ENCODE results near the gene SCAMP2.
A peak's percentile ranks its signal among the peaks of the same experiment; 100 is the strongest.
"Not testable (repeated sequence)": the region's sequence is repeated elsewhere in the genome, so short reads cannot be mapped to it uniquely, and the experiment has no call there.

The SCAMP2 gene, protein sequence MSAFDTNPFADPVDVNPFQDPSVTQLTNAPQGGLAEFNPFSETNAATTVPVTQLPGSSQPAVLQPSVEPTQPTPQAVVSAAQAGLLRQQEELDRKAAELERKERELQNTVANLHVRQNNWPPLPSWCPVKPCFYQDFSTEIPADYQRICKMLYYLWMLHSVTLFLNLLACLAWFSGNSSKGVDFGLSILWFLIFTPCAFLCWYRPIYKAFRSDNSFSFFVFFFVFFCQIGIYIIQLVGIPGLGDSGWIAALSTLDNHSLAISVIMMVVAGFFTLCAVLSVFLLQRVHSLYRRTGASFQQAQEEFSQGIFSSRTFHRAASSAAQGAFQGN

DNA sequence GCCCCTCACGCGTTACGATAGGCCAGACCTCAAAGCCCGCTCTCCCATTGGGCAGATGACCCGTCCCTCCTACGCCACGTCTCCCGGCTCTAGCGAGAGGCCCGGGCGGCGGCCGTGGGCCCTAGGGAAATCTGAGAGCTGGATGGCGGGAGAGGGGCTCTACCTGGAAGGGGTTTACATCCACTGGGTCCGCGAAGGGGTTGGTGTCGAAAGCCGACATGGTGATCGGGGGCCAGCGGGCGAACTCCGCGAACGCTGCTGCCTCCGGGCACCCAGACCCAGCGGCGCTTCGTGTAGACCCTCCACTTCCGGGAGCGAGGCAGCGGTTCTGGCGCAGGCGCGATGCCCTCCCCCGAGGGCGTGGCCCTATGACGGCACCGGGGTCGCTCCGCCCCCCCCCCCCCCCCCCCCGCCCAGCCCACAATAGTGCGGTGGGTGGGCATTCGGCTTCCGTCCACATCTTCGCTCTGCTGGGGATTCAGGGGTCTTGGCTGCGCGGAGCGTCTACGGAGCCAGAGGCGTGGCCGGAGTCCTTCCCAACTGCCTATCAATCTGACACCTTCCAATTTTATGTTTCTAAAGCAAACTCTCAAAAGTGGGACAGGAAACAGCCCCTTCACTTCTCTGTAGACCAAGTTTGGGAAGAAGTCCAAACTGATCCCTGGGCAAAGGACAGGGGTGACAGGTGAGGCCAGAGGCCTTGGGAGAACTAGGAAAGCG is at the start of gene SCAMP2:
Gene SCAMP2 (minus strand): TSS at position 330 of the 720 bp plus-strand sequence. CDS start 110 bp downstream, at position 220.
- DNase-seq (ENCODE audit: low read depth, low spot score) = peak; percentile 82

DNA sequence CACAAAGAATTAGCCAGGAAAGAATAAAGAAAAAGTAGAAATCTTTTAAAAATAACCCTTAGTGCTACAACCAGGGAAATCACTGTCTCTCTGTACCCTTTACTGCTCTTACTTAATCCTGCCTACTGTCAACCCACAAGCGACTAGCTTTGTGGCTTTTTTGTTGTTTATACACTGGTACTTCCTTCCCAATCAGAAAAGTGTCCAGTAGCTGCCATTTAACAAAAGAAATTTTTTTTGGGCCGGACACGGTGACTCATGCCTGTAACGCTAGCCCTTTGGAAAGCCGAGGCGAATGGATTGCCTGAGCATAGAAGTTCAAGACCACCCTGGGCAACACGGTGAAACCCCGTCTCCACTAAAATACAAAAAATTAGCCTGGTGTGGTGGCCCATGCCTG is 47.3 kb upstream of the SCAMP2 start:
- no peak for DNase-seq (ENCODE audit: low read depth, low spot score)

DNA sequence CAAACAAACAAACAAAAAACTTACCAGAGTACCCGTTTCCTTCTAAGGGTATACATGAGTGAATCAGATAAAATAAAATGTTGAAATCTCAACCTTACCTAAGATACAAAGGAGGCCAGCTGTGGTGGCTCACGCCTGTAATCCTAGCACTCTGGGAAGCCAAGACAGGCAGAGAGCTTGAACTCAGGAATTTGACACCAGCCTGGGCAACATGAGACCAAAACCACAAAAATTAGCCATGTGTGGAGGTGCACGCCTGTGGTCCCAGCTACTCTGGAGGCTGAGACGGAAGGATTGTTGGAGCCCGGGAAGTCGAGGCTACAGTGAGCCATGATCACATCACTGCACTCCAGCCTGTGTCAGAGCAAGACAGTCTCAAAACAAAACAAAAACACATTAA is 44.5 kb upstream of the SCAMP2 start:
- no peak for DNase-seq (ENCODE audit: low read depth, low spot score)

DNA sequence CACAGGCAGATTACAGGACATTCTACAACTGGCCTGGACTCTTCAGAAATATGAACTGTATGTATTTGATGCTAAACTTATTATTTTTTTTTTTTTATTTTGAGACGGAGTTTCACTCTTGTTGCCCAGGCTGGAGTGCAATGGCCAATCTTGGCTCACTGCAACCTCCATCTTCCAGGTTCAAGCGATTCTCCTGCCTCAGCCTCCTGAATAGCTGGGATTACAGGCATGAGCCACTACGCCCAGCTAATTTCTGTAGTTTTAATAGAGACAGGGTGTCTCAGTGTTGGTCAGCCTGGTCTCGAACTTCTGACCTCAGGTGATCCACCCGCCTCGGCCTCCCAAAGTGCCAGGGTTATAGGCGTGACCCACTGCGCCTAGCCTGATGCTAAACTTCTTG is 40.6 kb upstream of the SCAMP2 start:
- not testable (repeated sequence) for DNase-seq (ENCODE audit: low read depth, low spot score)

DNA sequence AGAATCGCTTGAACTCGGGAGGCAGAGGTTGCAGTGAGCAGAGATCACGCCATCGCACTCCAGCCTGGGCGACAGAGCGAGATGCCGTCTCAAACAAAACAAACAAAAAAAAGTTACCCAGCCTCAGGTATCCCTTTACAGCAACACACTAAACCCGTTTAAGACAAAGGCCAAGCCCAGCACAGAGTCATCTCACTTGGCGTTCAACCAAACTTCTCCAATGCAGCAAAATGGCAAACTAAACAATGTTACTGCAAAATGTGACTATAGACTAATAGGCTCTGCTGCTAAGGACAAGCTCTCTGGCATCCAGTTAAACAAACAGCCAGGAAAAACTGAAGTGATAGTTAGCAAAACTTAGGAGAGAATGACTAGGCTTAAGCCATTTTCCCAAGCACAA is 39.9 kb upstream of the SCAMP2 start:
- no peak for DNase-seq (ENCODE audit: low read depth, low spot score)

DNA sequence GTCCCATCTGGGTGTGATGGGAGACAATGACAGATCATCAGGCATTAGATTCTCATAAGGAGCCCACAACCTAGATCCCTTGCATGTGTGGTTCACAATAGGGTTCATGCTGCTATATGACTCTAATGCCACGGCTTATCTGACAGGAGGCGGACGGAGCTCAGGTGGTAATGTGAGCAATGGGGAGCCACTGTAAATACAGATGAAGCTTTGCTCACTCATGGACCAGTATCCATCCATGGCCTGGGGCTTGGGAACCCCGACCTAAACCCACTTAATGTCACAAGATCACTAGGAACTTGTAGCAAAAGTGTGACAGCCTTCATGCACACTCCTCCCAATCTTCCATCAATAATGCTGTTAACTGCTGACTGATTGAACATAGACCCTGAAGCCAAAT is 35.5 kb upstream of the SCAMP2 start:
- no peak for DNase-seq (ENCODE audit: low read depth, low spot score)

DNA sequence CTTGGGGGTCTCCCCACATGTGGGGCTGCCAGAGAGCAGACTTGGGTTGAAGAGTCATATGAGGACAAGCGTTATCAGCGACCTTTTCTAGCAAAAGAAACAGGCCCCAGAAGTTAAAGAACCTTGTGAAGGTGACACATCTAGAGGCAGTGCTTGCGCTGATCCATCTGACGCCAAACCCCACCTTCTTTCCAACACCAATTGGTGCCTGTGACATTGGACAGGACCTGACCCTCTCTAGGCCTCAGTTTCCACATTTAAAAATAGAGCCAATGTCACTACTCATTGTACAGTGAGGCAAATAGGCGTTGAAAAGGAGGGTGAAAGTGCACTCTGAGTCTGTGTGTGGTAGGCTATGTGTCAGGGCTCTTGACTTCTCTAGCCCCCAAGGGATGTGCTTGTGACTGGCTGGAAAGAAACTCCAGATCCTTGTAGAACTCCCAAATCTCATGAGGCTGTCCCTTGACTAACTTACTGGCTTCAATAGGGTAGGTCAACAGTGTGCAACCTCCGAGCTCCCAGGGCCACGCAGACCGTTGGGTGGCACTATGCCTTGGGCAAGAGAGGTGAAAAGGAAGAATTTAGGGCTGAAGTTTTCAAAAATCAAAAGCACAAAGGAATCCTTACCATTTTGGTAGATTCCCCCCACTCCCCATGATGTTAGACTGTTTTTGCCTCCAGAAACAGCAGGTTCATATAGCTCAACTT is 34.2 kb upstream of the SCAMP2 start:
- DNase-seq (ENCODE audit: low read depth, low spot score) = no peak

DNA sequence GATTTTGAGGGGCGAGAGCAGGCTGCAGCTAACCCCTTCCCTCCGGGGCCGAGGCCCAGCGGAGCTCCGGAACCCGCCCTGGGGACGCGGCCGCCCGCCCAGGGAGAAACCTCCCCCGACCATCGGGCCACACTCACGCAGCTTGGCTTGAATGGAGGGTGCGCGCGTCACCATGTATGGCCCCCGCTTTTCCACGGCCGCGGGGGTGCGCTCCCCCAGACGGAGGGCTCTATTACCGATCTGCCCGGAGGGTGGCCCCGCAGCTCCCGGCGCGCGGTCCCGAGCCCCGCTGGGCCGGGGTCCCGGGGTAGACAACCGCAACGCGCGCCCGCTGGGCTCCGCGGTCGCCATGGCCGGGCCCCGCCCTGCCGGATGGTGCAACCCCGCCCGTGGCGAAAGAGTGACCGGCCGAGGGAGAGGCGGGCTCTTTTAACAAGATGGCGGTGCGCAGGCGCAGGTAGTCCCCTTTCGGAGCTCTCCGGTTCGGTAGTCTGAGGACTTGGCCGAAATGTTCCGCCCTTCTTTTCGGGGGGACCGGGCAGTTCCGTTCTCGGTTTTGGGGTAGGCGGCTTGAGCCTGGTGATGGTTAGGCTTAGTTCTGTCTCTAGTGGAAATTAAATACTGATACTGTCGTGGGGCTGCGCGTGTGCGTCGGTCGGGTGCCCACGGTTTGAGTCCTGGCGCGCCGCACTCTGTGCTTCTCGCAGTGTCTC is 33.4 kb upstream of the SCAMP2 start, which contains the start of gene FAM219B:
Gene FAM219B (minus strand): TSS at position 402 of the 713 bp plus-strand sequence. CDS start 51 bp downstream, at position 351.
- peak; percentile 25 for DNase-seq (ENCODE audit: low read depth, low spot score)

DNA sequence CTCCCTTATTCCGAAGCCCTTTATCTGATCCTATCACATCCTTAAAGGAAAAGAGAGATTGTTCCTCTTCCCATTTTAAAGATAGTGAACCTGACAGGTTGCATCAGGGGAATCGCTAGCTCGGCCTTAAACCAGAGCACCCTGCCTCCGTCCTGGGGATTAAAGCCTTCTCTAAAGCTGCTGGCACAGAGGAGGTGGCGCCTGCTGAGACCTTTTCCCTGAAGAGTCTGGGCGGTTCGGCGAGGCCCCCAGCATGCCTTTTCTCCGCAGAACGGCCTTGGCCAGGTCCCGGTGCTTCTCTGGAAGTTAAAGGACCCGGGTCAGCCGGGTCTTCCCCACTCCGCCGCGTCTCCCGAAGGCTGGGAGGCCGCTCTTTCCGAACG is 32.9 kb upstream of the SCAMP2 start:
- no peak for DNase-seq (ENCODE audit: low read depth, low spot score)

DNA sequence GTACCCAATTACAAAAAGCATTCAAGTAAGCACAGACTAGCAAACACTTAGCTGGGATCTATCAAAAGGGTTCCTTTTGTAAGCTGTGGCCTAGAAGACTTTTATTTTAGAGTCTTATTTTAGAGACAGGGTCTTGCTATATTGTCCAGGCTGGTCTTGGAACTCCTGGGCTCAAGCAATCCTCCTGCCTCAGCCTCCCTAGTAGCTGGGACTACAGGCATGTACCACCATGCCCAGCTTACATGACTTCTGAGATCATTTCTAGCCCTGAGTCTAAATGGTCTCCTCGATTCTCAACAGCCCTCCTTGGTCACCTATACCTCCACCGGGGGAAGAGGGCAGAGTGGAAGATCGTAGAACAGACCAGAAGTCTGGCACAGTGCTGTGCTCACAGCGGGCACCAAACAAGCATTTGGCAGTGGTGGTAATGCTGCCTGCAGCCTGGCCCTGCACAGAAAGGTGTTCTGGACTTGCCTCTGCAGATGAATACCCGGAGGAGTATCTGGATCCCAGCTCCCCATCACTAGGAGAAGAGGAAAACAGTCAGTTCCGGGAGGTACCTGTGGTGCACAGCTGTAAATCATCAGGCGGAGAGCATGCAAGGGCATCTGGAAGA is 31.1 kb upstream of the SCAMP2 start:
- no peak for DNase-seq (ENCODE audit: low read depth, low spot score)

DNA sequence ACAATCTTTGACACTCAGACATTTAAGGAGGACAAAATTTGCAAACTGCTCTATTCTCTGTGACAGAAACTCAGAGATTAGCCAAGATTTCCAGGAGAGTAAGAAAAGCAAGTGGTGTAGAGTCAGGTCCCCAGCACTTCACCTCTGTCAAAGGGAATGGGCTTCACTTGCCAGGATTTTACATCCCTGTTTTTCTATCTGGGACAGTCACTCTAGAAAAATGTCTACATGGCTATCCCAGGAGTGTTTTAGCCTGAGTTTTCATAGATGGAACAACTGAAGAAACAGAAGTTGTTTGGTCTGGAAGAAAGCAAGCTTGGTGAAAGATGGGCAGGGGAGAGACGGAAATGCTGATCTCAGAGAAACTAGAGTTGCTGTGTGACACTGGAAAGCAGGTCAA is 30.5 kb upstream of the SCAMP2 start:
- no peak for DNase-seq (ENCODE audit: low read depth, low spot score)

DNA sequence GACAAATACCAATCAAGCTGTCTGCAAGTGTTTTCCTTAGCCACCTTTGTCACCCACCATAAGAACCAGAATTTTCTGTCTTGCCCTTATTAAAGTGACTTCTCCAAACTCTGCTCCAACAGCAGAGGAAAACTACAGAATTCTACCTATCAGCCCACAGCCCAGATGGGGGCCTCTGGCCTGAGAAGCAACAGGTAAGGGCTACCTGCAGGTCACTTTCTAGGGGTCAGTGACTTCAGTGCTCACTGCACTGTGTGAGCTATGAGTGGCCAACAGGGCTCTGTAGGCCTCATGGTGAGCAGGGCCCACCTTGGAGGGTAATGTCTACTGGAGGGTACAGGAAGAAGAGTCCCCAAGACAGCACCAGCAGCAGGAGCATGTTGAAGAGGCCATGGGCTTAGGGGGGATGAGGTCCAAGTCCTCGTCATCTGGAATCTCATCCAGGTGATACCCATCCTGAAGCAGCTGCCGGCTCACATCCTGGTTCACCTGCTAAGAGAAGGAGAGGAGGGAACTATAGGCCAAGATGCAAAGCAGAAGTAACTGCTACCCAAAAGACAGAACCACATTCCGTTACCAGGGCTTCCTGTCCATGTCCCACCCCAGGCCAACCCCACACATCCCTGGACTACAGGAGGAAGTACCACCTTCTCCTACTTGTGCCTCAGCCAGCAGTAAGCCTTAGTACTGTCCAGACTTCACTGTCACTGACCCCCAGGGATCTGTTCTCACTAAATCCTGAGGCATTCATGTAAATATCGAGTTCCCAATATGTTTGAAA is 29.3 kb upstream of the SCAMP2 start:
- no peak for DNase-seq (ENCODE audit: low read depth, low spot score)

DNA sequence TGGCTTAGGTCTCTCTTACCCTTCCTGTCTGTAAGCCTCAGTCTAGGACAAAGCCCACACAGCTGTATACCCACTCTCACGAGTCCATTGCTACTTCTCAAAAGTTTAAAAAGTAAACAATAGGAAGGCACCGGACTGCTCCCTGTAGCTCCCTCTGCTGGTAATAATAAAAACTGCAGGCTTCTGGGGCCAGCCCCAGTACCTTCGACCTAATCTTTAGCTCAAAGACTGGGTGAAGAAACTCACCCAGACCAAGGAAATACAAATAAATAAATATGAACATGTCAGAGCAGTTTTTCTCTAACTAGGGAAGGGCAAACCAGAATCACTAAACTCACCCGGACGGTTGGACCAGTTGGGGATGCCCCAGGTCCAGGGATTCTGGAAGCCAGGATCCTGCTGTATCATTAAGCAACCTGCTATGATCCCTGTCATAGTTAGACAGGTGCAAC is 28.5 kb upstream of the SCAMP2 start:
- DNase-seq (ENCODE audit: low read depth, low spot score) = peak; percentile 25

DNA sequence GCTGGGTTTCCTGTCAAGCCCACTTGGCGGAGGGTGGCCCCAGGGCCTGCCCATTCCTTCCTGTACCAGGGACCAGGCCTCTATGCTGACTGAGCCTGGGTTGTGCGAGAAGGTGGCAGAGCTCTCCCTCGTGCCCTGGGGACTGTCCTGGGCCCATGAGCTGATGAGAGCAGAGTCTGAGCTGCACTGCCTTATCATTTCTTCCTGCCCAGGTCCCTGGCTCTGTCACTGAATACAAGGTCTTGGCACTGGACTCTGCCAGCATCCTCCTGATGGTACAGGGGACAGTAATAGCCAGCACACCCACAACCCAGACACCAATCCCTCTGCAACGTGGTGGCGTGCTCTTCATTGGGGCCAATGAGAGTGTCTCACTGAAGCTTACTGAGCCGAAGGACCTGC is 24.1 kb upstream of the SCAMP2 start:
- DNase-seq (ENCODE audit: low read depth, low spot score) = no peak

DNA sequence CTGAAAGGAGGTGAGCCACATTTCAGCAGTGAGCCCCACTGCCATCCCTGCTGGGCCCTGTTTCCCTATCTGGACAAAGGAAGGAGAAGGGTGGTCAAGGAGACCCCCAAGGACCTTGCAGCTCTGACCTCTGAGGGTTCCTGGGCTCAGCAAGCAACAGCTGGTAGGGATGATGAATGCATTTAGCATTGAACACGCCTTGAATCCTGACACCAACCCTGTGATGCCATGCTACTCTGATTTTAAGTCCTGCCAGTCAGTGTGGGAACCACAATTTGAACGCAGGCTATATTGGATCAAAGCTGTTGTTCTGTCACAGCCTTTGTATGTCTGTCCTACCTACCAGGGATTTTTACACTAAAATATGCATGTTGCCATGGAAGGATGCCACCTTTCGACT is 23.2 kb upstream of the SCAMP2 start:
- no peak for DNase-seq (ENCODE audit: low read depth, low spot score)

DNA sequence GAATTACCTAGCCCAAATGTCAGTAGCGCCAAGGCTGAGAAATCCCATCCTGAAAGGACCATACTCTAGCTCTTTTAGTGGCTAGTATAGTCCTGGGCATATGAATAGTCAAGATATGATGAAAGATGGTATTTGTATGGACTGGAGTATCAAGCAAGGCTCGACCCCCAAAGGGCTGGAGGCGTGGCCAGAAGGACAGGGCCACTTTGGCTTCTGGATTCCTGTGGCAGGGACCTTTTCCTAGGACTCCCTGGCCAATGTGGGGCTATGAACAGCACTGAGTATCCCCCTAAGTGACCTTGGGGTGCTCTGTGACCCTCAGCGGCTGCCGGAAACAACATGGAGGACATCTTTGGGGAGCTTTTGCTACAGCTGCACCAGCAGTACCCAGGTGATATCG is 22.7 kb upstream of the SCAMP2 start:
- no peak for DNase-seq (ENCODE audit: low read depth, low spot score)

DNA sequence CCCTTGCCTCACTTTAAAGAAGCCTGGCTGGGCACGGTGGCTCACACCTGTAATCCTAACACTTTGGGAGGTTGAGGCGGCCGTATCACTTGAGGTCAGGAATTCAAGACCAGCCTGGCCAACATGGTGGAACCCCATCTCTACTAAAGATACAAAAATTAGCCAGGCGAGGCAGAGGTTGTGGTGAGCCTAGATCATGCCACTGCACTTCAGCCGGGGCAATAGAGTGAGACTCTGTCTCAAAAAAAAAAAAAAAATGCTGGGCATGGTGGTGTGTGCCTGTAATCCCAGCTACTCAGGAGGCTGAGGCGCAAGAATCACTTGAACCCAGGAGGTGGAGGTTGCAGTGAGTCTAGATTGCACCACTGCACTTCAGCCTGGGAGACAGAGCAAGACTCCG is 21.2 kb upstream of the SCAMP2 start:
- DNase-seq (ENCODE audit: low read depth, low spot score) = not testable (repeated sequence)

DNA sequence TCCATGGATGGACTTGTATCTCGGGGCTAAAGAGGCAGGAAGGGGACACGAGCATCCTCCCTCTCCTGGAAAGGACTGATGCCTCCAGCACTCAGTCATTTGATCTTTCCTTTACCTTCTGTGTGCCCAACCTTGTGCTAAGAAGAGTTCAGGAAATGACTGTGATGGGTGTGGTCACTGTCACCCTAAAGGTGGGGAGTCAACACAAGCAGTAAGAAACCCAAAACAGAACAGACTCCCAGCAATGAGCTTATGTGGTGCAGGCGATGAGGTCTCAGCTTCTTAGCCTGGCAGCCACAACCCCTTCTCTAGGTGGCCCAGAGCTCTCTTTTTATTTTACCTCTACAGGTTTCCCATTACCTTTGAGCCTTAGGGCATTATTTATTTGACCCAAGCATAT is 20.5 kb upstream of the SCAMP2 start:
- DNase-seq (ENCODE audit: low read depth, low spot score) = no peak

DNA sequence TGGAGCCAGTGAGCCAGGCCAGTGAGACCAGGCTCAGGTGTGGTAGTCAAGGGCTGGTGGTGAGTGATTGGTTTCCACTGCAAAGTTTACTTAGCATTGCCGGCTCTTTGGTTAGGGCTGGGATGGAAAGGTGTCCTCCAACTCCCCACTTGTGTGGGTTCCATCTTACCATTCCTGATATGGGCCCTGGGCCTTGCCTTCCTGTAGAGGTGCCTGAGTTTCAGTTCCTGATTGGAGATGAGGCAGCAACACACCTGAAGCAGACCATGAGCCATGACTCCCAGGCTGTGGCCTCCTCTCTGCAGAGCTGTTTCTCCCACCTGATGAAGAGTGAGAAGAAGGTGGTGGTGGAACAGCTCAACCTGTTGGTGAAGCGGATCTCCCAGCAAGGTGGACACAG is 19.8 kb upstream of the SCAMP2 start:
- no peak for DNase-seq (ENCODE audit: low read depth, low spot score)

DNA sequence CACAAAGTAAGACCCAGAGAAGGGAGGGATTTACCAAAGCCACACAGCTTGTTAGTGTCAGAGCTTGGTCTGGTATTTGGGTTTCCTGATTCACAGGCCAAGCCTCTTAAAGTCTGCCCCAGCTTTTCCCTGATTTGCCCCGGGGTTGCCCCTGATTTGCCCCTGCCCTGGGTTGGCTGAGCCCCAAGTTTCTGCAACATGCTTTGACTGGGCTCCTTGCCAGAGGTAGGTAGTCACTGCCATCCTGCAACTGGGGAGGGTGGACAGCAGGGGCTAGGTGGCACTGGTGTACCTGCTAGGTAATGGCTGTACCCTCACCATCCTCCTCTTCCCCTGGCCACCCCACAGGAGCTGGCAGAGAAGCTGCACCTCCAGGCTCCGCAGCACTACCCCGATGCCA is 19.1 kb upstream of the SCAMP2 start:
- DNase-seq (ENCODE audit: low read depth, low spot score) = no peak

DNA sequence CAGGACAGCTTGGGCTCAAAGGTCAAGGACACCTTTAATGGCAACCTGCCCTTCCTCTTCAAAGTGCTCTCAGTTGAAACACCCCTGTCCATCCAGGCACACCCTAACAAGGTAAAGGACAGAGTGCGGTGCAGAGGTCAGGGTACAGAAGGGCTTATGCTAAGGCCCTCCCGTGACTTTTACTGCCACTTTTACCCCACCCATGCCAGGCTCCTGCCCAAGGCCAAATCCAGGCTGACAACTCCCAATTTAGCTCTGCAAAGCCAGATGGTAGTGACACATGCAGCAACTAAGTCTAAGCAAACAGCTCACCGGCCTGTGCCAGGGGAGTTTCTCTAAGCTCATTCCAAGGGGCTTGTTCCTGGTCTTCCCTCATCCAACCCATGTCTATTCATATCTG is 18.3 kb upstream of the SCAMP2 start:
- no peak for DNase-seq (ENCODE audit: low read depth, low spot score)
